Mammary epithelial cell (primary cell): Measurements from ENCODE around the gene CHST14.

Experiments used
- CTCF ChIP-seq, 2 donors: IDR thresholded peaks in 1 of 2; conservative IDR thresholded peaks in 1 of 2; 2 replicates each; pipeline ENCODE4 v1.5.1; 2011 to 2012; ENCODE audit warnings: inconsistent platforms in 2 of 2, low read length in 2 of 2, mild to moderate bottlenecking in 2 of 2, control low read depth in 1 of 2, low read depth in 1 of 2; ENCODE audit not compliant: insufficient read depth in 1 of 2; ENCODE audit errors: extremely low read depth in 1 of 2
- EZH2 ChIP-seq: IDR thresholded peaks from 2 replicates; pipeline ENCODE4 v1.6.1; 2012; ENCODE audit warnings: low read length, inconsistent platforms, borderline replicate concordance

GRCh38 chr15:40441565-40442531, 28.9 kb upstream of the CHST14 start:
- TF ChIP-seq CTCF (conservative IDR thresholded peaks at IDR 0.05 in 1 of 2, IDR thresholded peaks at IDR 0.05 in 1 of 2; ENCODE audit: extremely low read depth in 1 of 2, insufficient read depth in 1 of 2, low read depth in 1 of 2, low read length in 2 of 2) (no peak), EZH2 (no peak)
